GM12892 (cell line): ENCODE data around the gene TRIM13.

ENCODE experiments used
- POLR2A ChIP-seq: IDR thresholded peaks from 2 replicates; pipeline ENCODE4 v1.6.1; 2011; ENCODE audit warnings: low read depth, low read length, control low read depth
- POLR2AphosphoS5 ChIP-seq: IDR thresholded peaks from 2 replicates; pipeline ENCODE4 v1.6.1; 2011; ENCODE audit warnings: low read depth, low read length, control low read depth

DNA sequence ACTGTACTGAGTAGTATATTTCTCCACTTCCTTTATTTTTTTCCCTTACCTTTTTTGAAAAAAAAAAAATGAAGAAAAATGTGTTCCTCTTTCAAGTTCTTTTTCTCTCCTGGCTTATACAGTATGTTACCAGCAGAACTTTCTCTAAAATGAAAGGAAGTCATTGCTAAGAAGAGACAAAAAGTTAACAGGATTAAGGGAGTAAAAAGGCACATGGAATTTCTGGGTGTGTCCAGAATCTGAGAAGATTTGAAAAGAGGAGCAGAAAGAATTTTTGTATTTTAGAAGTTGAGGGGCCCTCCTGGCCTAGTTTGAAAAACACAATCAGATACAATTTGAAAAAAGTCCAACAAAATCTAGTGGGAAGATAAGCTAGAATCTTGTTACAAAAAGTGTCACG, 21.0 kb upstream of the TRIM13 start:
- TF ChIP-seq POLR2A (no peak), POLR2AphosphoS5 (no peak)
